Stimulated activated CD8-positive, alpha-beta memory T cell treated with anti-CD3 and anti-CD28 coated beads, Interleukin-4, amount 100 ng/mL, for 48 hours (primary cell): ENCODE measurements around the gene TRAP1.

ENCODE experiments used
- DNase-seq: peaks from one replicate; pipeline ENCODE4 v3.0.0-alpha.2; 2020

TRAP1 gene

DNA sequence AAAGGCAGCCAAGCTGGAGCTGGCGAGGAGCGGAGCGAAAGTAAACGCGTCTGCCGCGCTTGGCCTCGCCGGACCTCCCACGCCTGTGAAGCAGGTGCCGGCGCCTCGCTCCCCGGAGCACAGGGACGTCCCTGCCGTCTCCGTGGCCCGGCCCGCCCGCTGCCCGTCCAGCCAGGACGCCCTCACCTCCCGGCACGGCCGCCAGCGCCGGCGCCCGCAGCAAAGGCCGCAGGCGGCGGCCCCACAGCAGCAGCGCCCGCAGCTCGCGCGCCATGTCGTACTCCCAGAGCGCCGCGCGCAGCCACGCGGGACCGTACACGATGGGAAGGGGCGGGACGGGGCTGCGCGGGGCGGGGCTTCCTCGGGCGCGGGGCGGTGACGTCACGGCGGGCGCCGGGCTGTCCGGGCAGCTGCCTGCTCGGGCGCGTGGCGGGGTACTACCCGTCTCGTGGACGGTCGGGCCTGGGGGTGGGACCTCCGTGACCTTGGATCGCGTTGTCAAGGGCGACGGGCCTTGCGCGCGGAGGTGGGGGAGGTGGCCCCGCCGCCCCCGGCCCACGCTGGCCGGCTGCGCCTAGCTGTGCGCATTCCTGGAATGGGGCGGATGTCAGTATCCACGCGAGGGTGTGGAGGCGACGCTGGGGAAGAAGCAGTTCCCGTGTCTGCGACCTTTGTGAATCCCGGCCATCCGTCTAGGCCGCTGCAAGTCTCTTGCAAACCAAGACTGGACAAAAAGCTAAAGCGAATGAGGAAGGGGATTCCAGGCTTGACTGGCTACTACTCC, at the start of gene TRAP1:
TSS of gene TRAP1 (minus strand) at position 290 of the 784 bp plus-strand sequence. CDS start at position 274, 16 bp downstream.
- DNase-seq, result peak; percentile 94

DNA sequence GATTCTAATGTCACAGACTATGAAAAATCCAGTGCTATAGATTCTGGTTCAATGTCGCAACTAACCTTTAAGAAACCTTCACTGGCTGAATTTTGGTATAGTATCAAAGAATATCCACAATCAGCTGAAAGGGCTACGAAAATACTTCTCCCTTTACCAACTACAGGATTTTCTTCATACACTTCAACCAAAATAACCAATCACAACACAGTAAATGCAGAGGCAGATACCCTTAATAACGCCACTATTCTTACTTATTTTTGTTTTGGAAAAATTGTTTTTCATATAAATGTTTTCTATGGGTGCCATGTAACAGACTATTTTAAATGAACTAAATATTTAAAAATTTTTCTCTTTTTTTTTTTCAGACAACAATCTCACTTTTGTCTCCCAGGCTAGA, 48.9 kb upstream of the TRAP1 start:
- no peak for DNase-seq

DNA sequence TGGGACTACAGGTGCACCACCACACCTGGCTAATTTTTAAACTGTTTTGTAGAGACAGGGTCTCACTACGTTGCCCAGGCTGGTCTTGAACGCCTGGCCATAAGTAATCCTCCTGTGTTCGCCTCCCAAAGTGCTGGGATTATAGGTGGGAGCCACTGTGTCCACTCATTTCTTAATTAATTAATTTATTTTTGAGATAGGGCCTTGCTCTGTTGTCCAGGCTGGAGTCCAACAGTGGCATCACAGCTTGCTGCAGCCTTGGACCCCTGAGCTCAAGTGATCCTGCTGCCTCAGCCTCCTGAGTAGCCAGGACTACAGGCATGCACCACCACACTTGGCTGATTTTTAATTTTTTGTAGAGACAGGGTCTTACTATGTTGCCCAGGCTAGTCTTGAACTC, 47.1 kb upstream of the TRAP1 start:
- no peak for DNase-seq

DNA sequence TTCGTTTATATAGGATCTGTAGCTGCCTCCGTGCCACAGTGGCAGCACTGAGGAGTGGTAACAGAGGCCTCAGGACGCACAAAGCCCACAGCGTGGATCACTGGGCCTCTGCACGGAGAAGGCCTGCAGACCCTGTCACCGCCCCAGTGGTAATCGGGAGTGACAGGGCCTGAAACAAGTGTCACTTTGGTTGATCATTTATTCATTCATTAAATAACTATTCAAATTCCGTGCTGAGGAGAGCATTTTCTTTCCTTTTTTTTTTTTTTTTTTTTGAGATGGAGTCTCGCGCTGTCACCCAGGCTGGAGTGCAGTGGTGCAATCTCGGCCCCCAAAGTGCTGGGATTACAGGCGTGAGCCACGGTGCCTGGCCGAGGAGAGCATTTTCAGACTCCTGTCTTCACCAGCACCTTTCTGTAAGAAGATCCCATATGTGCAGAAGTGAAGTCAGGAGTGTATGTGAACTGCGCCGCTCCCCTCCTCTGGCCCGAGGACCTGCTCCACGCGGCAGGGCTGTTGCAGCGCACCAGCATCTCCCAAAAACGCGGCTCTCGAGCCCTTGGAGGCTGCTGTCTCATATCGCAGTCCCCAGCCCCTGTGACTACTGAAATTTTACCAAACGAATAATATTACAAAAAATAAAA, 44.9 kb upstream of the TRAP1 start:
- DNase-seq, result no peak

DNA sequence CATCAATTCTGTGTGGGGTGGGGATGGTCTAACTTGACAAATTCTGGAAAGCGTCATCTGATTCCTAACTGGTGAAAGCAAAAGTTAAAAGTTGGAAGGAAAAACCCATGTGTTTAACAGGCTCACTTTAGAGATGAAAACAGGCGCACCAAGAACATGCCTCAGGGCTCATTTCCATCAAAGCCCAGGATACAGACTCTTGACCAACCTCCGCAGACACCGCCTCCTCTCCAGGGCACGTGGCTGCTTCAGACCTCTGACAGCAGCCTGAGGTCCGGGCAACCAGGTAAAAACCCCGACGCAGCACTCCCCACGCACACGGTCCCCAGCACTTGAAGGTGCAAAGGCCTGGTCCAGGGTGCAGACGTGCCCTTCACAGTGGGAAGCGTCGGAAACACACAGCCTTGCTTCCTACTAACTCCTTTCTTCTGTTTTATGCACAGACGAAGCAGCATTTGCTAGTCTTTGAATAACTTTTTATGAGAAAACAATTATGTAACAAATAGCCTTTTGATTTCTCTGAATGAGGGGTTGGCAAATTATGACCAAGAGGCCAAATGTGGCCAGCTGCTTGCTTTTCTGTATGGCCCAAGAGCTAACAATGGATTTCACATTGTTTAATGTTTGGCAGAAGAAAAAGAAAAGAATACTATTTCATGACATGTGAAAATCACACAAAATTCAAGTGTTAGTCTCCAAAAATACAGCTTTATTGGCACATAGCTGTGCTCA, 44.2 kb upstream of the TRAP1 start:
- DNase-seq, result no peak

DNA sequence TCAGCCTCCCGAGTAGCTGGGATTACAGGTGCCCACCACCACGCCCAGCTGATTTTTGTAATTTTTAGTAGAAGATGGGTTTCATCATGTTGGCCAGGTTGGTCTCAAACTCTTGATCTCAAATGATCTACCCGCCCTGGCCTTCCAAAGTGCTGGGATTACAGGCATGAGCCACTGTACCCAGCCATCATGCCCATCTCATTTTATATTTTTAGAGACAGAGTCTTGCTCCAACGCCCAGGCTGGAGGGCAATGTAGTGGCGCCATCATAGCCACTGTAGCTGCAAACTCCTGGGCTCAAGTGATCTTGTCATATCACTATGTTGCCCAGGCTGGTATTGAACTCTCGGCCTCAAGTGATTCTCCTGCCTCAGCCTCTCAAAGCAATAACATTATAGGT, 43.2 kb upstream of the TRAP1 start:
- no peak for DNase-seq

DNA sequence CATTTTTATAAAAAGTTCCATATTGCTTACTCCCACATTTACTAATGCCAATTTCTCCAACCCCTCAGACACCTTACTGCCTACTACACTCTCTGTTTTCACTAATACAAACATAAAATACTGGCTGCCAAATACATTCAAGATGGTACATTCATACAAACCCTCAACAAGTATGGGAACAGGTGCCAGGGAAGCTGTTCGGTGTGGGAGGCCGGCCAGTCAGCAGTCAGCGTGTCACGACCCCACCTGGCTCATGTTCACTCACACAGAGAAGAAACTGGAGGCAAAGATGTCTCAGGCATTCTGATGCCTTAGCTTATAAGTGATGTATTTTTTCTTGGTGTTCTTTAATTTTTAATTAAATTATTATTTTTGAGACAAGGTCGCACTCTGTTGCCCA, 42.4 kb upstream of the TRAP1 start:
- DNase-seq, result no peak

DNA sequence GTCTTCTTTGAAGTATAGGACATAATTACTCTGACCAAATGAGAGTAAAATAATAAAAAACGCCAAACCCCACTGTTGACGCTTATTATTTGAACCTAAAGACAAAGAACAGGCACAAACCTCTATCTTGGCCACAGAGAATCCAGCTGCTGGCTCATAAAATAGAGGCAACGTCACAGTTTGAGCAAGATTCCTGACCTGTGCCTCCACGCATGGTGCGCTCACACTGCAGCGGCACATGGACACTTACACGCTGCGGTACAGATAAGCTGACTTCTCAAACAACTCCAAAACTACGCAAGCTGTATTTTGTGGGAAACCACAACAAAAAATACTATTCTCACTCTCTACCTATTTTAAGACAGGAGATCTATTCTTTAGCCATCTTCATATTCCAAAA, 38.8 kb upstream of the TRAP1 start:
- DNase-seq, result no peak

DNA sequence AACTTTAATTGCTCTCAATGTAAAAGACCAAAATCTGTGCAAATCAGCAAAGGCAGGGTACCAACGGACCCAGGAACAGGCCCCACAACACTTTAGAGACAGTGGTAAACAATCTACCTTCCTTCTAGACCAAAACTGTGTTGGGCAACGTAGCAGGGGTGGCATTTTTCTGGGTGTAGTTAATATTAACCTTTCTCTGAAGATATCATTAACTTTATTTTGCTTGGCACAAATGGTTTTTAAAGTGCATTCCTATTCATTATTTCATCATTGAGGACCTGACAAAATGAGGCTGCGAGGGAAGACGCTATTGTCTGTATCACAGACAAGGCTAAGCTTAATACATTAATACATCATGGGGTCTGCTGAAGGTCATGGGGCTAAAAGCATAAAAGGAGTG, 37.9 kb upstream of the TRAP1 start:
- no peak for DNase-seq

DNA sequence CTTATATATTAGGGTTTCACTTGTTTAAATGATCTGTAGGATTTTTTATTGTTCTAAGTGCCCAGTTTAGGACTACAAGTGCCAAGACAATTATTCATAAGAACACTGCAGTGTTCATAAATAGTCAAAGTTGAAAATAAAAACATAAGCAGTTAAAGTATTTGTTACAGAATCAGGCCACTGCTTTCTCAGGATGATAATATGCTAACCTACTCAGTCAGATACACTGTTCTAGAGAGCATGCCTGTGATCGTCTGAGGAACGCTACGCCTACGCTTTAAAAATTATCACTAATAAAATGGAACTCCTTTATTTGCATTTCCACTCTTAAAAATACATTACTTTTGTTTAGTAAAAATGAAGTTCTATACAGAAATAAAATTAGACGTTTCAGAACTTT, 37.4 kb upstream of the TRAP1 start:
- no peak for DNase-seq

DNA sequence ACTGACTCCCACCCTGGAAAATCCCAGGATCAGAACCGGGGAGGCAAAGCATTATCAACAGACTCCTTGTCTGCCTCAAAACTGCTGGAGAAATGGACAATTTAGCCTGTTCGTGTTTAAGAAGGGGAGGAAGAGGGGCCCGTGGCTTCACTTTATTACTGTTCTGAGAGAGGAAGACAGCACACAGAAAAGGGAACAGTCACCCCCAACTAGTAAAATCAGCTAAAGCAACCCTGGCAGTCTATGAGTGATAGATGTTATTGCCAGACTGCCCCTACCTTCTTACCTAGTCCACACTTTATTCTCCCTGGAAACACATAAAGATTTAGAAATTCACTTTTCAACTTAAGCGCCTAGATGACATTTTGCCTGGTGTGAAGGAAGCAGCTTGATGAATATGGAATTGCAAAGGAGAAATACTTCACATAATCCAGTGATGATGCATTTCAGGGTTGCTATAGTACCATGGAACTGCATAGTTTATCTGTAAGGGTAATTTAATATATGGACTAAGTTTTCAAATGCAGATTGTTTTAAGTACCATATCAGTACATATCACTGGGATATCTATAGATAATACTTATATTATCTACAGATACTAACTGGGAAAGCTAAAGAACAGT, 36.9 kb upstream of the TRAP1 start:
- DNase-seq, result no peak

DNA sequence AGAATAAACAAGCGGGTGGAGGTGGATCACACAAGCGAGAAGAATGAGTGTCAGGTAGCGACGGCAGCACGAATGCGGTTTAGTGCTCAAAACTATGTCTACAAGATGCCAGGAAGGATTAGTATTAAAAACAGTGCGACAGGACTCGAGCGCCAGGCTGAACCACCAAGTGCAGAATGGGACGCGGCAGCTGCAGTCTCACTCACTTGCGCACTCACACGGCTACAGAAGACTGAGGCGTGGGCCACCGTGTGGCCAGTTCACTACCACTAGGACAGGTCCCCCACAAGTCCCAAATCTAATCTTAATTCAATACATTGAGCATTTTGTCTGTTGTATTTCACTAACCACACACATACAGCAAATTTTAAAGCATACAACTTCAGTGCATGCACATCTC, 35.7 kb upstream of the TRAP1 start:
- DNase-seq, result no peak

DNA sequence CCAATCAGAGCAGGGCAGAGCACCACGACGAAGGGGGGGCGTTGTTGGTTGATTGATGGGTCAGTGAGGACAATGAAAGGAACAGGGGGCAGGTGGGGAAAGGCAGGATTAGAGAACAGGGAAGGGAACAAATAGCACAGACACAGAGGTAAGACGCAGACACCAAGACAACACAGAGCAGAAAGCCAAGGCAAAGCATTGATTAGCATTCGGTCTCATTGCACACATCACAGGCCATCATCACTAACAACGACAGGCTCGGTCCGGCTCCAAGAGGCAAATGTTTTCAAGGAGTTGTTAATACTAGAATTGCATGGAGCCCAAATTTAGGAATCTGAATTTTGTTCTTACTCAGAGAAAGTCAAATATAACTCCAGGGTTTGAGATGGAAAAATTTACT, 34.6 kb upstream of the TRAP1 start:
- DNase-seq, result no peak

DNA sequence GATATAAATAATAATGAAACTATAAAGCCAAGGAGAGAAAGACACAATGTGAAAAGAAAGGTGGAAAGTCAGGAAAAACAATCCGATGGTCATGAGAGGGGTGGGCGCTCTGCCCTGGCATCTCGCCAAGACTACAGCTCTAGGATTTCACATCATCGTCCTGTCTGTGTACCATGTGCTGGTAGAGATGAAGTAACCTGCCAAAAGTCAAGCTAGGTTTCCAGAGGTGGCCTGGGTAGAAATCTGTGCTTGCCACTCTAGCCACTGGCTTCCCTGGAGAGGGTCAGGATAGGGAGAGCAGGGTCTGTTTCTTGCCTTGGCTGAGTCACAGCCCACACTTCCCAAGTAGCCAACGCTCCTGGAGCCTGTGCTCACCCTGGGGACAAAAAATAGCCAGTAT, 31.0 kb upstream of the TRAP1 start:
- no peak for DNase-seq

DNA sequence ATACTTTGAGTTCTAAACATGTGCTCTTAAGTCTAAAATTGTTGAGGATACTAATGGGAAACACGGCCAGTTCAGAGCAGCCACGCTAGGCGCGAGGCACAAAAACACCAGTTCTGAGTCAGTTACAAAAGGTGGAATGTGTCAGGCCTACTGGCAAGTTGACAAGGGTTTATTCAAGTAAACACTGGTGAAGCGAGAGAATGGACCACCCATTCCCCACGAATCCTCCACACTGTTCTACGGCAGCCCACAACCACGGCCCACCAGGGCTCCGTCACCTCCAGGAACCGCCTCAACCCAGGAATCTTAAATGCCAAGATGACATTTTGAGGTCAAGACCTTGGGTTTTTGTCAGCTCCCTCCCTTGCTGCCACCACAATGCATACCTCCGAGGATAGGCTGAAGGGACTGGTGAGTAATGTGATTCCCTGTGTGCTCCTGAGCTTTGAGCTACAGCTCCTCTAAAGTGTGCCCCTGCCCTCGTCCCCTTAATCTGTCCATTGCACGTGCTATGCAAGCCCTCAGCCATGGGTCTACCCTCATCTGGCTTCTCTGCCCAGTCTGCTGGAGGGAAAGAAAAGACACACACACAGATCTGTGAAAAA, 28.5 kb upstream of the TRAP1 start:
- no peak for DNase-seq

DNA sequence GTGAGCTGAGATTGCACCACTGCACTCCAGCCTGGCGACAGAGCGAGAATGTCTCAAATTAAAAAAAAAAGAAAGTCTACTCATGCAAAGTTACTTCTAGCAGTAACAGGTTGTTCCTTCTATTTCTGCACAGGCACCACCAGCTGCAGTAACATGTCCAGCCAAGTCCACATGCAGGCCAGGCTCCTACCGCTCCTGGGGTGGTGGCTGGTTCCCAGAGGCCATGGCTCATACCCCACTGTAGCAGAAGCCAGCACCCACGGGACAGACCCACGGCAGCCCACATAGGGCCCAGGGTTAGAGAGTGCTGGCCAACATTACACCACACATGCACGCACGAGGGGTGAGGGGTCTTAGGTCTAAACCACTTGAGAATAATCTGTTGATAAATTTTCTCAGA, 26.7 kb upstream of the TRAP1 start:
- DNase-seq, result no peak

DNA sequence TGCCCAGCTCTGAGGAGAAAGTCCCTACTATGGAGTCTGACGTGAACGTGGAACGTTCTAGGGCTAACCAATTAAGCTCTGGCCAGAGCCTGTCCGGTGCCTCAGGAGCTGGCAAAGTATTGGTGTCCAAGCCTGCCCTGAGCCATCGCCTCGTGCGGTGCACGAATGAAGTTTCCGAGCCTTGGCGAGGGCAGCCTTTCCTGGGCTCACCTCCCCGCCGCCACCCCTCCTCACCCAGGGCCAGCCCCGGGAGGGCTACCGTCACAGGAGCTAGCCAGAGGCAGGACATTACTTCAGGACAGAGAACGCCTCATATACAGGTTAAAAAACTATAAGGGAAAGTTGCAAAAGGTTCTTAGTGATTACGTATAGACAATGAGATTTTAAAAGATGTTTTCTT, 23.6 kb upstream of the TRAP1 start:
- DNase-seq, result no peak

DNA sequence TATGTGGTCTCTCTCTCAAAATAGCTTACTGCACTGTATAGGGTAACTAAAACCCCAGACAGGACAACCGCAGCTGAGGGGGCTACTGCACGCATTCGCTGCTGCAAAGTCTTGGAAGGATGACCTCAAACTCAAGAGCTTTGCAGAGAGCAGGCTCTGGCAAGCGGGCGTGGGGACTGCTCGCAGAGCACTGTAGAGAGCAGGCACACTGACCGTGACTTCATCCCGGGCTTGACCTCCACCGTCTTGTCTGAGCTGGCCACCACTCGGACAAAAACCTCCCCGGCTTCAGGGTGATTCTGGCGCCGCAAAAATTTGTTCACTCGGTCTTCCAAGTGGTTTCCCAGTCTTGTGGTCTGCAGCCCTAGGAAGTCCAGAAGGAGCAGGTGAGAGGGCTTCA, 22.9 kb upstream of the TRAP1 start:
- DNase-seq, result no peak

DNA sequence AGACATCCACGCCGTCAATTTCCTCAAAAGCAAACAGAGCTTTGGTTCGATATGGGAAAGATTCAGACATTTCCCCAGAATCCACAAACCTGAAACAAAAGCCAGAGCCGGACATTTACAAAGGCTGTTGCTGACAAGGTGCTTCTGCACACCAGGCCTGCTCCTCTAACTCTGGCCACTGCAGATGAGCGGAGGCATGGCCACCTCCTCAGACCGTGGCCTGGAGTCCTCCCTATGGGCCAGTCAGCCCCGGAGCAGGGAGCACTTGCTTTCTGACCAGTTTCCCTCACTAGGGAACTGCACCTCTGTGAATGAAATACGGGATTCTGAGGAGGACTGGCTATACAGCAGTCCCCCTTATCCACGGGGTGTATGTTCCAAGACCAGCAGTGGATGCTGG, 22.3 kb upstream of the TRAP1 start:
- DNase-seq, result no peak

DNA sequence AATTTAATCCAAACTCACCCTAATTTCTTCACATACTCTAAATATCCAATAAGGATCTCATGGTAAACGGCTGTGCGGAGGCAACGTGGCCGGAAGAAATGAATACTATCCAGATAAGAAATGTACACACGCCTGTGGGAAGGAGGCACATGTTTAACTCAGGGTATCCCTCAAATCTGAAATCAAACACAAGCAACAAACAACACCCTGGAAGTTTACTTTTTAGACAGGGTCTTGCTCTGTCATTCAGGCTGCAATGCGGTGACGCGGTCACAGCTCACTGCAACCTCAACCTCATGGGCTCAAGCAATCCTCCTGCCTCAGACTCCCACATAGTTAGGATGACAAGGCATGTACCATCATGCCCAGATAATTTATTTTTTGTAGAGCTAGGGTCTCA, 21.2 kb upstream of the TRAP1 start:
- no peak for DNase-seq

DNA sequence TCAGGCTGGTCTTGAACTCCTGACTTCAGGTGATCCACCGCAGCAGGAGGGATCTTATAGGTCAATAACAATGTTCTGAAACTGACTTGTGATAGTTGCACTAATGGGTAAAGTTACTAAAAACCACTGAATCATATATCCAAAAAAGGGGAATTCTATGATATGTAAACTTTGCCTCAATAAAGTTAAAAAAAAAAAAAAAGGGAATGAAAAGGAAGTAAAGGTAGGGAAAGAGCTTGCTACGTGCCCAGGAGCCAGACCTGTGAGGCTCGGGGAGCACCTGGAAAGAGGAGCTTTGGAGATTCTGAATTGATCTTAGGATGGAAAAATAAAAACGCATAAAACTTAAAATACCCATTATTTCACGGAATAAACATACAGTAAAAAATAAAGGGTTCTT, 20.8 kb upstream of the TRAP1 start:
- DNase-seq, result no peak

DNA sequence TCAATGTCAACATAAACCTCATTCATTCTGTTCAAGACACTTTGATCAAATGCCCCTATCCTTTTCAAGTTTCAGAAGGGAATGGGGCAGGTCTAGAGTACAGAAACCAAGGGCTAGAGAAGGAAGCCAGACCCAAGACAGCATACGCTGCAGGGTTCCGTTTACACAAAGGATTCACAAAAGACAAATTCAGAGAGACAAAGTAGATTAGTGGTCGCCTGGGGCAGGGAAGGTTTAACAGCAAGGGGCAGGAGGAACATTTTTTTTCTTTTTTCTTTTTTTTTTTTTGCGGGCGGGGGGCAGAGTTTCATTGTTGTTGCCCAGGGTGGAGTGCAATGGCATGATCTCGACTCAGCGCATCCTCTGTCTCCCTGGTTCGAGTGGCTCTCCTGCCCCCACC, 19.9 kb upstream of the TRAP1 start:
- DNase-seq, result no peak

DNA sequence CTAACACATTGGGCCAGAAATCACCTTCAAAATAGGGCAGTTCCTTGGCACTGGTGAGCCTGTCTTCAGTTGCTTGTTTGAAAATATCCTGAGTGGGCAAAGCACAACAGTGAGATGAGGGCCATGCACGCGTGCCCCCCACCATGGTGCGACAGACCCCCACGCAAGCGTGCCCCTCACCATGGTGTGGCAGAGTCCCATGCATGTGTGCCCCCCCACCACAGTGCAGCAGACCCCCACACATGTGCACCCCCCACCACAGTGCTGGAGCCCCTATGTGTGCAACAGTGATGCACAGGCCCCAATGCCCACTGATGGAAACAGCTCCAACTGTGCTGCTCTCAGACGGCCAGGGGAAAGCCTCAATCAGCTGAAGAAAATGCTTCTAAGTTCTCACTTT, 18.8 kb upstream of the TRAP1 start:
- DNase-seq, result no peak
